Gastrocnemius medialis (tissue), 4 donors: ENCODE data around the gene CNTN4. TPM values are rescaled to one million over a fixed set of nuclear protein-coding genes. Genes with fewer than 3 reads are reported as not detected.

Source experiments
- ATAC-seq, 2 donors: fragments of 150-250 bp; one replicate each; pipeline ENCODE4 v1.9.1; 2016
- DNase-seq, 2 donors: peaks; one replicate each; pipeline ENCODE4 v3.0.0-alpha.2; 2019
- H3K27ac ChIP-seq, 4 donors: fragments of 200-600 bp; sonication (generic); 1 replicate in 1 of 4; 2 replicates in 3 of 4; pipeline ENCODE4 v1.5.1; 2016 to 2018; ENCODE audit warnings: mild to moderate bottlenecking in 2 of 4, moderate library complexity in 1 of 4
- H3K27me3 ChIP-seq, 3 donors: fragments of 200-600 bp; sonication (generic) in 2 of 3; 1 replicate in 1 of 3; 2 replicates in 2 of 3; pipeline versions ENCODE4 v1.5.1 to v1.6.0; 2016 to 2019; ENCODE audit warnings: mild to moderate bottlenecking in 1 of 3, moderate library complexity in 1 of 3
- H3K36me3 ChIP-seq, 2 donors: fragments of 200-600 bp; sonication (generic) in 1 of 2; one replicate each; pipeline ENCODE4 v1.5.1; 2017 to 2018
- H3K4me1 ChIP-seq, 2 donors: fragments of 200-600 bp; sonication (generic) in 1 of 2; one replicate each; pipeline ENCODE4 v1.5.1; 2016 to 2017; ENCODE audit warnings: mild to moderate bottlenecking in 2 of 2
- H3K4me3 ChIP-seq, 4 donors: fragments of 200-600 bp; sonication (generic) in 3 of 4; 1 replicate in 1 of 4; 2 replicates in 3 of 4; pipeline ENCODE4 v1.5.1; 2016 to 2019; ENCODE audit warnings: mild to moderate bottlenecking in 2 of 4
- H3K9me3 ChIP-seq, 3 donors: fragments of 200-600 bp; sonication (generic) in 2 of 3; 1 replicate in 1 of 3; 2 replicates in 2 of 3; pipeline ENCODE4 v1.5.1; 2016 to 2019
- CTCF ChIP-seq, 5 experiments: fragments of 450-650 bp in 3 of 5; fragments of 200-600 bp in 2 of 5; sonication (generic) in 2 of 5; IDR thresholded peaks in 4 of 5; conservative IDR thresholded peaks in 1 of 5; 1 replicate in 4 of 5; 2 replicates in 1 of 5; pipeline ENCODE4 v1.5.1; 2016 to 2019; ENCODE audit warnings: antibody characterized with exemption in 5 of 5, mild to moderate bottlenecking in 3 of 5, moderate library complexity in 3 of 5
- POLR2A ChIP-seq, 2 donors: fragments of 450-650 bp; IDR thresholded peaks; one replicate each; pipeline ENCODE4 v1.6.1; 2017; ENCODE audit warnings: antibody characterized with exemption in 2 of 2, mild to moderate bottlenecking in 2 of 2, moderate library complexity in 2 of 2
- in situ Hi-C, 4 donors: fragments of 200-750 bp; cut with MboI; loops; one replicate each; pipeline versions ENCODE4 v1.15.0 to v1.8.0; 2017; ENCODE audit warnings: low sequenced_read_pairs in 4 of 4
- intact Hi-C: fragments of 100-400 bp; cut with DNase I; formaldehyde crosslinking; loops from one replicate; pipeline ENCODE4 v1.15.1; 2023; ENCODE audit warnings: low total_unique reads
- total RNA-seq, 4 donors: library from RNA; depleted of rRNA; stranded (reverse); fragments of >200 nt; gene quantifications; one replicate each; pipeline versions ENCODE4 v1.1.0 to v1.2.3, GENCODE V29; 2016

Gene CNTN4
- total RNA-seq, 4 donors from 2014 or later, result 0.51 to 1.9 (median 1.4) TPM

GRCh38 chr3:2106438-2106837 lies 7.8 kb downstream of the CNTN4 start:
- TF ChIP-seq CTCF (IDR thresholded peaks at IDR 0.05 in 4 of 5, conservative IDR thresholded peaks at IDR 0.05 in 1 of 5) (no peak), POLR2A (IDR thresholded peaks at IDR 0.05) (no peak)
- H3K9me3 ChIP-seq, result no peaks in the 10 kb centered on the region
- DNase-seq (no peak), ATAC-seq (no peak)
- H3K36me3 ChIP-seq, result no peaks in the 10 kb centered on the region
- H3K27me3 ChIP-seq, result peaks cover 0 to 3% (median under 1%) of the 10 kb centered on the region in 3 donors
- H3K4me1 ChIP-seq, result no peaks in the 10 kb centered on the region
- in situ Hi-C loops (no loop called here), intact Hi-C loops (no loop called here)
- no peak overlapping the region for H3K27ac ChIP-seq
- H3K4me3 ChIP-seq, result no peak overlapping the region

GRCh38 chr3:2110597-2111117 lies 12.0 kb downstream of the CNTN4 start:
- H3K4me3 ChIP-seq, result no peak overlapping the region
- H3K9me3 ChIP-seq, result no peaks in the 10 kb centered on the region
- no peaks in the 10 kb centered on the region for H3K36me3 ChIP-seq
- H3K4me1 ChIP-seq, result no peaks in the 10 kb centered on the region
- in situ Hi-C loops, result no loop called here
- ATAC-seq, result no peak
- no peak for TF ChIP-seq POLR2A (IDR thresholded peaks at IDR 0.05)
- no peak for TF ChIP-seq CTCF (IDR thresholded peaks at IDR 0.05 in 4 of 5, conservative IDR thresholded peaks at IDR 0.05 in 1 of 5)
- DNase-seq, result no peak
- intact Hi-C loops, result no loop called here
- no peaks in the 10 kb centered on the region for H3K27me3 ChIP-seq
- H3K27ac ChIP-seq, result no peak overlapping the region

- H3K4me1 ChIP-seq, result no peaks in the 10 kb centered on the region
- H3K27me3 ChIP-seq, result no peaks in the 10 kb centered on the region
- no peak for ATAC-seq
- H3K36me3 ChIP-seq, result no peaks in the 10 kb centered on the region
- TF ChIP-seq POLR2A (IDR thresholded peaks at IDR 0.05) (no peak), CTCF (IDR thresholded peaks at IDR 0.05 in 4 of 5, conservative IDR thresholded peaks at IDR 0.05 in 1 of 5) (no peak)
- in situ Hi-C loops, result no loop called here
- DNase-seq, result no peak
- intact Hi-C loops, result no loop called here
- no peaks in the 10 kb centered on the region for H3K9me3 ChIP-seq
- no peak overlapping the region for H3K4me3 ChIP-seq
- no peak overlapping the region for H3K27ac ChIP-seq
Observed at GRCh38 chr3:2114617-2115275, 16.1 kb downstream of the CNTN4 start.

- H3K27ac ChIP-seq, result no peak overlapping the region
- no peaks in the 10 kb centered on the region for H3K9me3 ChIP-seq
- TF ChIP-seq POLR2A (IDR thresholded peaks at IDR 0.05) (no peak), CTCF (IDR thresholded peaks at IDR 0.05 in 4 of 5, conservative IDR thresholded peaks at IDR 0.05 in 1 of 5) (no peak)
- in situ Hi-C loops, result no loop called here
- no peak overlapping the region for H3K4me3 ChIP-seq
- H3K27me3 ChIP-seq, result no peaks in the 10 kb centered on the region
- no peak for DNase-seq
- ATAC-seq, result no peak
- intact Hi-C loops, result no loop called here
- no peaks in the 10 kb centered on the region for H3K36me3 ChIP-seq
- no peaks in the 10 kb centered on the region for H3K4me1 ChIP-seq
Observed at GRCh38 chr3:2130726-2131125, 32.1 kb downstream of the CNTN4 start.

- TF ChIP-seq POLR2A (IDR thresholded peaks at IDR 0.05) (no peak), CTCF (IDR thresholded peaks at IDR 0.05 in 4 of 5, conservative IDR thresholded peaks at IDR 0.05 in 1 of 5) (no peak)
Observed at GRCh38 chr3:2133146-2133545, 34.5 kb downstream of the CNTN4 start.

More at GRCh38 chr3:2133146-2133545, 34.5 kb downstream of the CNTN4 start:
- DNase-seq (no peak), ATAC-seq (no peak)
- intact Hi-C loops (no loop called here), in situ Hi-C loops (no loop called here)
- Histone ChIP-seq H3K27me3 (no peaks in the 10 kb centered on the region), H3K36me3 (no peaks in the 10 kb centered on the region), H3K4me1 (no peaks in the 10 kb centered on the region), H3K4me3 (no peak overlapping the region), H3K9me3 (no peaks in the 10 kb centered on the region), H3K27ac (no peak overlapping the region)
